GM21526 (cell line): ENCODE measurements around the gene TMEM135.
"Not testable (repeated sequence)": the region's sequence is repeated elsewhere in the genome, so short reads cannot be mapped to it uniquely, and the experiment has no call there.

Experiments
- ATAC-seq: cut with Tn5 transposase; IDR thresholded peaks from one replicate; pipeline ENCODE4 v1.9.1; 2021; ENCODE audit warnings: moderate library complexity; ENCODE audit not compliant: unreplicated experiment, low FRiP score

Gene TMEM135

GRCh38 chr11:87019613-87020271 is 18.0 kb upstream of the TMEM135 start:
- ATAC-seq, result no peak

- no peak for ATAC-seq
Observed at GRCh38 chr11:87020336-87020735, 17.4 kb upstream of the TMEM135 start.

- ATAC-seq, result no peak
Observed at GRCh38 chr11:87020764-87021365, 16.9 kb upstream of the TMEM135 start.

- ATAC-seq, result no peak
Observed at GRCh38 chr11:87022254-87022653, 15.5 kb upstream of the TMEM135 start.

- no peak for ATAC-seq
Observed at GRCh38 chr11:87022738-87023137, 15.0 kb upstream of the TMEM135 start.

GRCh38 chr11:87026415-87026814 is 11.3 kb upstream of the TMEM135 start:
- not testable (repeated sequence) for ATAC-seq

- ATAC-seq, result no peak
Observed at GRCh38 chr11:87030458-87031054, 7.2 kb upstream of the TMEM135 start.

GRCh38 chr11:87031433-87032170 is 6.1 kb upstream of the TMEM135 start:
- no peak for ATAC-seq

GRCh38 chr11:87033561-87033960 is 4.2 kb upstream of the TMEM135 start:
- ATAC-seq, result no peak

GRCh38 chr11:87035976-87036583 is 1.7 kb upstream of the TMEM135 start:
- ATAC-seq, result no peak

- peak; percentile 1 for ATAC-seq
Observed at GRCh38 chr11:87036756-87037449, 831 bp upstream of the TMEM135 start.

GRCh38 chr11:87038235-87038977 is 672 bp downstream of the TMEM135 start:
- no peak for ATAC-seq

GRCh38 chr11:87039371-87039770 is 1.6 kb downstream of the TMEM135 start:
- no peak for ATAC-seq

- ATAC-seq, result no peak
Observed at GRCh38 chr11:87043894-87044293, 6.2 kb downstream of the TMEM135 start.

- no peak for ATAC-seq
Observed at GRCh38 chr11:87046824-87047223, 9.1 kb downstream of the TMEM135 start.

GRCh38 chr11:87056091-87056490 is 18.4 kb downstream of the TMEM135 start:
- no peak for ATAC-seq

GRCh38 chr11:87057749-87058148 is 20.0 kb downstream of the TMEM135 start:
- ATAC-seq, result no peak

GRCh38 chr11:87059596-87060390 is 22.1 kb downstream of the TMEM135 start:
- no peak for ATAC-seq

- no peak for ATAC-seq
Observed at GRCh38 chr11:87061766-87062165, 24.0 kb downstream of the TMEM135 start.
